Measurements from ENCODE around the gene SHC2.
"Not testable (repeated sequence)": the region's sequence is repeated elsewhere in the genome, so short reads cannot be mapped to it uniquely, and the experiment has no call there.

The SHC2 gene

DNA sequence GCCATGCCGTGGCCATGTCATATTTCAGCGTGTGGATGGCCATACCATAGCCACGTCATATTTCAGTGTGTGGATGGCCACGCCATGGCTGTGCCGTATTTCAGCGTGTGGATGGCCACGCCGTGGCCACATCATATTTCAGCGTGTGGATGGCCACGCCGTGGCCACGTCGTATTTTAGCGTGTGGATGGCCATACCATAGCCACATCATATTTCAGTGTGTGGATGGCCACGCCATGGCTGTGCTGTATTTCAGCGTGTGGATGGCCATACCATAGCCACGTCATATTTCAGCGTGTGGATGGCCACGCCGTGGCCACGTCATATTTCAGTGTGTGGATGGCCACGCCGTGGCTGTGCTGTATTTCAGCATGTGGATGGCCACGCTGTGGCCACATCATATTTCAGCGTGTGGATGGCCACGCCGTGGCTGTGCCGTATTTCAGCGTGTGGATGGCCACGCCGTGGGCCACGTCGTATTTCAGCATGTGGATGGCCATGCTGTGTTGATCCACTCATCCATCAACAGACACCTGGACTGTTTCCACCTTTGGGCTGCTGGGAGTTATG lies 9.8 kb downstream of the SHC2 start:
- DNase-seq (ENCODE audit: low read depth in 2 of 2), result not testable (repeated sequence)

DNA sequence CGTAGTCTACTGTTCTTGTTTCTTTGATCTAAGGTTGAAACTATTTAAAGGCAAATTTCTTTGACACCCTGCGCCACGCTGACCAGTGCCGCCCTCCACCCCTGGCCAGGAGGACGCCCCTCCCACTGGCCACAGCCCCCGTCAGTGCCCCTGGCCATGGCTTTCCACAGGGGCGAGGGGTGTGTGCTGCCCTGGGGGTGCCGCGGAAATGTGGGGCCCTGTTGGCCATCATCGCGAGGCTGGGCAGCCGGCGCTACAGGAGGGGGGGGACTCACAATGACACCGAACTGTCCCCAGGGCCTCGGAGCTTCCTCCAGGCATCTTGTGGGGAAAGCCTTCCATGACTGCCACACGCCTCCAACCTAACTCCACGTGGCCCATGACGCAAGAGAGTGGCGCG lies 10.9 kb downstream of the SHC2 start:
- no peak for DNase-seq (ENCODE audit: low read depth in 2 of 2)

DNA sequence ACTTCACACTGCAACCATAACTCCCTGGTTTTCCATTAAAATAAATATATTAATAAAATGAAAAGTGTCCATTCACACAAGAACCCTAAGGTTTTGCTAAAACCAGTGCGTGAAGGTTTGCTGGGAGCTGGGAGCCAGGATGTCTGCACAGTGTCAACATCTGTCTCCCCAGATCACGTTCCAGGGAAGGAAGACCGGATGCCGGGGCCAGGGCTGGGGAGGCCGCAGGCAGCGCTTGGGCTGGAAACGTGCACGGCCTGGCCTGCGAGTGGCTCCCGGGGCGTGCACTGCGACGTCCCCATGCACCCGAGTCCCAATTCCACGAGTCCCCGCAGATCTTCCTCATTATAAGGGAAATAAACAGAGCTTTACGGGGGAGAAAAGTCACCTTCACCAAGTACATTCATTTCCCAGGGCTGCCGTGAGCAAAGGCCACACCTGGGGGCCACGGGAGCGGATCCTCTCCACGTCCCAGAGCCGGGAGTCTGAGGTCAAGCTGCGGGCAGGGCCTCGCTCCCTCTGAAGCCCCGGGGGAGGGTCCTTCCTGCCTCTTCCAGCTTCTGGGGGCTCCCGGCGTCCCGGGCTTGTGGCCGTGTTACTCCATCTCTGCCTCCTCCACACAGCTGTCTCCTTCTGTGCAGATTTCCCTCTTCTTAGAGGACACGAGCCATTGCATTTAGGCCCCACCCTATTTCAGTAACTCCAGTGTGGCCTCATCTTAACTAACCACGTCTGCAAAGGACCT lies 12.8 kb downstream of the SHC2 start:
- no peak for DNase-seq (ENCODE audit: low read depth in 2 of 2)

DNA sequence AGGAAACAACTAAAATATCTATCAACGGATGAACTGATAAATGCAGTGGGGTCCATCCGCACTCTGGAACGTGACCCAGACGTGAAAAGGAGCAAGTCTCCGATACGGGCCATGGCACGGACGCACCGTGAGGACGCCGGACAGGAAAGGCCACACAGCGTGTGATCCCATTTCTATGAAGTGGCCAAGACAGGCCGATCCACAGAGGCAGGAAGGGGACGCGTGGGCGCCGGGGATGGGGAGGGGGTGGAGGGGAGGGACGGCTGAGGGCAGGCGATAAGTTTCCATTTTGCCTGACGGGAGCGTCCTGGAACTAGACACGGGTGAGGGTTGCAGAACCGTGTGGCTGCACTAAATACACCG lies 13.8 kb downstream of the SHC2 start:
- DNase-seq (ENCODE audit: low read depth in 2 of 2), result no peak

DNA sequence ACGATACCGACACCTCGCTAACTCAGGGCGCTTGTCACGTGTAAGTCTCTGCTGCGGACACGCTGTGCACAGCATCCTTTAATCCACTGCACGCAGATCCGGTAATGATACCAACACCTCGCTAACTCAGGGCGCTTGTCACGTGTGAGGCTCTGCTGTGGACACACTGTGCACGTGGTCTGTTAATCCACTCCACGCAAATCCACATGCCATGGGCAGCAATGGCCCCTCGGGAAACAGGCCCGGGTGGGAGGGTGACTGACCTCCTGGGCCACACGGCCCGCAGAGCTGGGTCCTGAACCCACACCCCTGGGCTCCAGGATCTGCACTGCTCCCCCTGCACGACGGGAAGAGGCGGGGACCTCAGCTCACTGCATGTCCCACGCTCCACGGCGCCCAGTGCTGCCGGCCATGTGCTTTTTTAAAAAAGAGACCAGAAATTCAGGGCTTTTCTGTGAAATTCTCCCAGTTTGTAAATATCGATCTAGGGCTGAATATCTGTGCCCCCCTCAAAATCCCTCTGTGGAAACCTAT lies 16.1 kb downstream of the SHC2 start:
- DNase-seq (ENCODE audit: low read depth in 2 of 2), result no peak

DNA sequence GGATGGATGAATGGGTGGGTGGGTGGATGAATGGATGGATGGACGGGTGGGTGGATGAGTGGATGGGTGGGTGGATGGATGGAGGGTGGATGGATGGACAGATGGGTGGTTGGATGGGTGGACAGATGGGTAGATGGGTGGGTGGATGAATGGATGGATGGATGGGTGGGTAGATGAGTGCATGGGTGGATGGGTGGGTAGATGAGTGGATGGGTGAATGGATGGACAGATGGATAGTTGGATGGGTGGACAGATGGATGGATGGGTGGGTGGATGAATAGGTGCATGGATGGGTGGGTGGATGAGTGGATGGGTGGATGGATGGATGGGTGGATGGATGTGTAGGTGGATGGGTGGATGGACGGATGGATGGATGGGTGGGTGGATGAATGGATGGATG lies 17.8 kb downstream of the SHC2 start:
- no peak for DNase-seq (ENCODE audit: low read depth in 2 of 2)

DNA sequence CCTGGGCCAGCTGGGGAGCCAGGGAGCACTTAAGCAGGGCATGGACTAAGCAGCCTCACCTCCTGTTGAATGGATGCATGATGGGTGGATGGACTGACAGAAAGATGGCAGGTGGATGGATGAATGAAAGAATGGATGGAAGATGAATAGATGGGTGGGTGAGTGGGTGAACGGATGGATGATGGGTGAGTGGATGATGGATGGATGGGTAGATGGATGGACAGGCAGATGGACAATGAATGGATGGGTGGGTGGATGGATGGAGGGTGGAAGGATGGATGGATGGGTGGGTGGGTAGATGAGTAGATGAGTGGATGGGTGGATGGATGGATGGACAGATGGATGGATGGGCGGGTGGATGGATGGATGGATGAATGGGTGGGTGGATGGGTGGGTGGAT lies 18.7 kb downstream of the SHC2 start:
- DNase-seq (ENCODE audit: low read depth in 2 of 2), result no peak

DNA sequence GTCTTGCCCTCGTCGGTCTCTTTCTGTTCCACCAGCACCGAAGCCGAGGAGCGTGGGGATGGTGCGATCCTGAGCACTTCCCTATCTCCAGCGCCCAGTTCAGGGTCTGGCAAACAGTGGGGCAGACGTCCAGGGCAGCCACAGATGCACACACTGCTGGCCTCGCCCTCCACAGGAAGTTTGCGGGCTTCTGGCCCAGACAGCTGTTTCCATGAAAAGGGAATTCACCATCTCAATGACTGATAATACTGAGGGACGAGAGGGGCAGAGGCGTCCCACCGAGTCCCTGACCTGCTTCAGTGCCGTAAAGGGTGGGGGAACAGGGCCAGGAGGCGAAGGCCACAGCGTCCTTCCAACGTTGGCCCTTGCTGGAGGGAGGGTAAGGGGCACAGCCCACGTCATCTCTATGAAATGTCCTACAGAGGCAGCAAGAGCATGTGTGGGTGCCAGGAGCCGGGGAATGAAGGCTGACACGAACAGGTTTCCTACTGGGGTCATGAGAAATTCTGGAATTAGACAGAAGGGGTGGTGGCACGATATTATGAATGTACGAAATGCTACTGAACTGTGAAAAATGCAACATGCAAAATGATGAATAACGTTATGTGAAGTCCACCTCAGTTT lies 19.5 kb downstream of the SHC2 start:
- no peak for DNase-seq (ENCODE audit: low read depth in 2 of 2)

DNA sequence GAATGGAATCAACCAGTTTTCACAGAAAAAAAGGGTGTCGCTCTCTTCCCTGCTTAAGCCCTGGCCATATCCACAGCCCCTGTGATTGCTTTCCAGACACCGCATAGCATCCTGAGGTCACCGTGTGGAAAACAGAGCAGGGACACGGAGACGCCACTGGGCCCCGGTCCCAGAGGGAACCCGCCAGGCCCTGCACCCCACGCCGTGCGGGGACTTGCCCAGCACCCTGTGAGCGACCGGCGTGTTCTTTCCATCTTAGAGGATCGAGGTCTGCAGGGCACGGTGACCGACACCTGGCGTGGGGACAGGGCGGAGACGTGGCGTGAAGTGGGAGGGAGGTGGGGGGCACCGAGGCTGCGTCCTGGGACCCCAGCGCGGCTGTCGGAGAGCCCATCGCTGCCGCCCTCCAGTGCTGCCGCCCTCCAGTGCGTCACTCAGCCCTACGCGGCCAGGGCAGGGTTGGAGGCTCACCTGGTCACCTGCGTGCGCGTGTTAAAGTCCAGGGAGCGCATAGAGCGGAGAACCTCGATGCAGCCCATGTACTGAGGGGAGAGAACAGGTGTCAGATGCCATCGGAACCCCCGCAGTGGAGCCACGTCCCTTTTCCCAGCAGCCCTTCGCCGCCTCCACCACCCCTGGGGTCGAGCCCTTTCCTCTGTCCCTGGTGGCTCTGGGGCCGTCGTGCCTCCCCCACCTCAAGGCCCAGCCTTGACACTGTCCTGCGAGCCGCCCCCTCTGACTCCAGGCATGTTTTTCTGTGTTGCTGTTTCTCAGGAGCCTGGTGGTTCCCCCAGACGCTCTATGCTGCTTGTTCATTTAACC lies 20.2 kb downstream of the SHC2 start:
- DNase-seq (ENCODE audit: low read depth in 2 of 2), result no peak

DNA sequence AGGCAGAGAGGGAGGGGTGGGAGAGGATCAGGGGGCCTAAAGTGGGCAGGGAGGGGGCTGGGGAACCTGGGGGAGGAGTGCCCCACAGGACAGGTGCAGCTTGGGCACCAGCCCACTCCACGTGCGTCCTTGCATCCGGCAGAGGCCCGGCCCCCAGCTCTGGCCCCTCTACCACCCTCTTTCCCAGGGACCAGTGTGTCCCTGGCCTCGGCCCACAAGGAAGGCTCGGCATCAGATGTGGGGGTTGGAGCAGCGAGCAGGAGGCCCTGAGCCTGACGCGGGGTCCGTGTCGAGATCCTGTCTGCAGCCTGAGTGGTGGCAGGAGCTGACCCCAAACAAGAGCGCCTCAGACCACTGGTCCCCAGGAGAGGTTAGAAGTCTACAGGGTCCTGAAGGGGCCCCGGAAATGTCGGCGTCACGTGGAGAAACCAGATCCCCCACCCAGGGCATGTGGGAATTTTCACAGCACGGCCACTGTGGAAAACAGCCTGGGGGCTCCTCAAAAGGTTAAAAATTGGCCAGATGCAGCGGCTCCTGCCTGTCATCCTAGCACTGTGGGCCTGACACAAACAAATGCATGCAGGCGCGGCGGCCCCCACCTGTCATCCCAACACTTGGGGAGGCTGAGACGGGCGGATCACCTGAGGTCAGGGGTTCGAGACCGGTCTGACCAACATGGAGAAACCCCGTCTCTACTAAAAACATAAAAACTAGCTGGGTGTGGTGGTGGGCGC lies 21.5 kb downstream of the SHC2 start:
- no peak for DNase-seq (ENCODE audit: low read depth in 2 of 2)

DNA sequence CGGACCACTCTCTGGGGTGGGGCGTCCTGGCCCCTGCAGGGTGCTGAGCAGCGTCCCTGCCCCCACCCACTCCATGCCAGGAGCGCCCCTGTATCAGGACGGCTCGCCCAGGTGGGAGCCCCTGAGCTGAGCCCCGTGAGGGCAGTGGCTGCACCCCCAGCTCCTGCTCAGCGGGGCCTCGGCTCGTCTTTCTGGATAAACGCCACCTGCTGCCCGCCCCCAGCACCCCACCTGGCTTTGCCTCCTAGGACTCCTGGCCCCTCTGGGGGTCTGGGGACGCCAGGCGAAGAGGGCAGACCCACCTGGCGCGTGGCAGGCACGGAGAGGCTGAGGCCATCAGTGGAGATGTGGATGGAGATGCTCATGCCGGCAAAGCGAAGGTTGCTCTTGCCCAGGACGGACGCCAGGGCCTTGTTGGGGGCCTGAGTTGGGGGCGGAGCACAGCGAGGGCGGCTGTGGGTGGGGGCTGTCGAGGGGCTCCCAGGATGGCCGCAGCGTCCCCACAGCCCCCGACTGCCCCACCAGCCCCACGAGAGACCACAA lies 22.3 kb downstream of the SHC2 start:
- DNase-seq (ENCODE audit: low read depth in 2 of 2), result no peak

DNA sequence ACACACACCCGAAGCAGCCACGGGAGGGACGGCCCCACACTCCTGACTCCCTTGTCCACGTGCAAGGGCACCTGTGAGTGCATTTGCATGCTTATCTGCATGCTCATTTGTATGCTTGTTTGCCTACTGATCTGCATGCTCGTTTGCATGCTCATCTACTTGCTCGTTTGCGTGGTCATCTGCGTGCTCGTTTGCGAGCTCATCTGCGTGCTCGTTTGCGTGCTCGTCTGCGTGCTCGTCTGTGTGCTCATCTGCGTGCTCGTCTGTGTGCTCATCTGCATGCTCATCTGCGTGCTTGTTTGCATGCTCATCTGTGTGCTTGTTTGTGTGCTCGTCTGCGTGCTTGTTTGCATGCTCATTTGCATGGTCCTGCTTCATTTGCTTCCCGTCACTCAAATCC lies 23.8 kb downstream of the SHC2 start:
- DNase-seq (ENCODE audit: low read depth in 2 of 2), result no peak

DNA sequence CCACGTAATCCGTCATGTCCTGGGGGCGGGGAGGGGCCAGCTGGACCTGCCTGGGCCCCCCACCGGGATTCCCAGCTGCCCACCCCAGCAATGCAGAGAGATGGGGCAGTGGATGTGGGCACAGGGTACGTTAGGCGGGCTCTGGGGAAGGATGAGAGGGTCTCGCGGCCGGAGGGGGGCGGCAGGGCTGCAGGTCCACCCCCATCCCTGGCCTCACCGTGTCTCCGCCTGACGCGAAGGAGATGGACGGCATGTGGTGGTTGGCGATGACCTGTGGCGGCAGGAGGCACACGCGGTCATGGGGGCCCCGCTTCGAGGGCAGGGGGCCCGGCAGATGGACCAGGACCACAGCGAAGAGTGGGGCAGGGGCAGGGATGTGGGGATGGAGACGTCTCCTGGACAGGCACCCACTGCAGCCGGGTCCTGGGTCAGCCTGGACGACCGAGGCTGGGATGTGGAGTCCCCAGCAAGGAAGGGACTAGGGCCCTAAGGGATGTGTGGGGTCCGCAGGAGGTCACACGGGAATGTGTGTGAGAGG lies 24.4 kb downstream of the SHC2 start:
- DNase-seq (ENCODE audit: low read depth in 2 of 2), result no peak

DNA sequence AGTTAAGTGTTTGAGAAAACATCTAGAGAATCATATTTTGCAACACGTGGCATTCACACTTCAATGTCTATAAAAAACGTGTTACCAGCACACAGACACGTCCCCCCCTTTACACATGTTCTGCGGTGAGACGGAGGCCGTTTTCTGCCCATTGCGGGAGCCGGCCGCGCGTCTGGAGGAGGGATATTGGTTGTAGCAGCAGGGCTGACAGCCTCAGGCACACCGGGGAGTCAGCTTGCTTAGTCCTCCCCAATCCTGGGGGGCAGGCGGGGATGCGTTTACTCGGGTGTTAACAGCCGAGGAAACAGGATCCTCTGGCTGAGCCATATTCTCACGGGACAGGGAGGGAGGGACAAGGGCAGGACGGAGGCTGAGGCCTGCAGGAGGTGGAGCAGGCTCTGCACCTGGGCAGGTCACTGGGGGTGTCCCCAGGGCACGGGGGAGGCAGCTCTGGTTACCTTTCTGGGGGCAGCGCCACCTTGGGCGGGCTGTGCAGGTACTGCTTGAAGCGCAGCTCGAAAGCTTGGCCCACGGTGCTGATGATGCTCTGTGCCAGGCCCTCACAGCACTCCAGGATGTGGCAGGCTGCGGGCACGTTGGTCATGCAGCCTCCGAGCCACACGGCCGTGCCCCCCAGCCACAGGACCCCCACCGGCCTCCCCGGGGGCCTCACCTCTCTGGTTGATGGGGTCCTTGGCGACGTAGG lies 25.0 kb downstream of the SHC2 start:
- DNase-seq (ENCODE audit: low read depth in 2 of 2), result no peak

DNA sequence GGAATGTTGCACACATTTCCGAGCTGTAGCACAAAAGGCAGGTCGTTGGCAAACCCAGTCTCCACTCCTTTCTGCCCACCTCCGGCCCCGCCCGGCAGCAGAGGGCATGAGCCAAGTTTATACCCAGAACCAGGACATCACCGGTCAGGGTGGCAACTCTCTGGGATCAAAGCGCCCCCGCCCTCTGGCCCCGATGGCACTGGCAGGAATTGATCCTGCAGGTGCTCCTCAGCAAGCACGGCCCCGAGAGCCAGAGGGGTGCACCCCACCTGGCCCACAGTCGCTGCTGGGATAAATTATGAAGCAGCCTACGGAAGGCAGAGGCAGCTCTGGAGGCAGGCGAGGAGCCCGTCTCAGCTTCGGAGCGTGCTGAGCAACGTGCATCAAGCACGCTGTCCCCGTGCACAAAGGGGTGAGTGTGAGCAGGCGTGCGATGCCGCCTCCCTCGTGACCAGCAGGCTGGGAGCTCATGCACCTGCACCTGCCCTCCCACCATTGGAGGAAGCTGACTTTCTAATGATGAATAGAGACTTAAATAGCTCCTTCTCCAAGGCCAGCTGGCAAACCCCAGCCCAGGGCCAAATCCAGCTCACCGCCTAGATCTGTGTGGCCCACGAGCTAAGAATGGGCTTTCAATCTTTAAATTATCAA lies 25.7 kb downstream of the SHC2 start:
- DNase-seq (ENCODE audit: low read depth in 2 of 2), result no peak

DNA sequence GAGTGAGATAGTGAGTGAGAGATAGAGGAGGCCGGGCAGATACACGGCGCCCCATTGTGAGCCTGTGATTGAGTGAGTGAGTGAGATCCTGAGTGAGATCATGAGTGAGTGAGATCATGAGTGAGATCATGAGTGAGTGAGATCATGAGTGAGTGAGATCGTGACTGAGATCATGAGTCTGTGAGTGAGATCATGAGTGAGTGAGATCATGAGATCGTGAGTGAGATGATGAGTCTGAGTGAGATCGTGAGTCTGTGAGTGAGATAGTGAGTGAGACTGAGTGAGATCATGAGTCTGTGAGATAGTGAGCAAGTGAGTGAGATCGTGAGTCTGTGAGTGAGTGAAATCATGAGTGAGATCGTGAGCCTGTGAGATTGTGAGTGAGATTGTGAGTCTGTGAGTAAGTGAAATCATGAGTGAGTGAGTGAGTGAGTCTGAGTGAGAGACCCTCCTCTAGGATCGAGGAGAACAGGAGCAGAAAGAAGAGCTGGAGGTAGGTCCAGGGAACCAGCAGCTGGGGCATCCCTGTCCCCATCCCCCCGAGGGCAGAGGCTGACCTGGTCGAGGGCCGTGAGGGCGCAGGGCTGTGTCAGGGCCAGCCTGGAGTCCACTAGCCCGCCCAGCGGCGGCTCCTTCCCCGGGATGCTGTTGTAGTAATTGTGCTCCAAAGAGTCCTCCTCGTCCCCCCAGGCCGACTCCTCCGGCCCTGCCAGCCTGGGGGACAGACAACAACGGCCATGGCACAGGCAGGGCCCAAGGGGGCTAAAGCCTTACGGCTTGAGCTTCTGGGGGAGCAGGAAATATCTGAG lies 26.5 kb downstream of the SHC2 start:
- no peak for DNase-seq (ENCODE audit: low read depth in 2 of 2)

DNA sequence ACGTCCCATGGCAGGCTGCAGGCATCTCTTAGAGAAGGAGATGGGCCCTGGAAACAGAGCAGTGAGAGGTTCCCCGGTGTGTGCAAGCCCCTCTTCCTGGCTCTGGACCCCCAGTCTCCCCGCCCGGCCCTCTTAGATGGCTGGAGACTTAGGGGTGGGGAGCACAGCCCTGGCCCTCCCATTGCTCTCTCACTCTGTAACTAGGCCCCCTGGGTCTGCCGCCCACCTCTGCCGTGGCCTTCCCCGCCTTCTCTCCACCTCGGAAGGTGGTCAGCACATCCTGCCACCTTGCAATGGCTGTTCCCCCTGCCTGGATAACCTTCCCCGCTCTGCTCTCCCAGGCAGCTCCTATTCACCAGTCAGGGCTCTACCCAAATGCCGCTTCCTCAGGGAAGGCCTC lies 30.1 kb downstream of the SHC2 start:
- no peak for DNase-seq (ENCODE audit: low read depth in 2 of 2)

DNA sequence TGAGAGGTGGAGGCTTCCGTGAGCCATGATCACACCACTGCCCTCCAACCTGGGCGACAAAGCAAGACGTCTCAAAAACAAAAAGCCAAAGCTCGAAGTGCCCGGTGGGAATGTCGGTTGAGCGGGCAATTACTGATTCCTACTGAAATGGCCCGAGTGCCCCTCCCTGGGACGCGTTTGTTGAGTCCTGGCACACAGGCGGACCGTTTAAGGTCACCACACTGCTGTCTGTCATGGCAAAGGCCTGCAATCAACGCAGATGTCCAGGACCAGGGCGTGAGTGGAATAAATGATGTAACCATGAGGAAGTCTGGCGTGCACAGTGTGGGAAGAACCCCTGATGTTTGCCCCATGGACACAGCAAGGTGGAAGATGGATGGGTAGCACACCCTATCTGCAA lies 32.7 kb downstream of the SHC2 start:
- no peak for DNase-seq (ENCODE audit: low read depth in 2 of 2)

DNA sequence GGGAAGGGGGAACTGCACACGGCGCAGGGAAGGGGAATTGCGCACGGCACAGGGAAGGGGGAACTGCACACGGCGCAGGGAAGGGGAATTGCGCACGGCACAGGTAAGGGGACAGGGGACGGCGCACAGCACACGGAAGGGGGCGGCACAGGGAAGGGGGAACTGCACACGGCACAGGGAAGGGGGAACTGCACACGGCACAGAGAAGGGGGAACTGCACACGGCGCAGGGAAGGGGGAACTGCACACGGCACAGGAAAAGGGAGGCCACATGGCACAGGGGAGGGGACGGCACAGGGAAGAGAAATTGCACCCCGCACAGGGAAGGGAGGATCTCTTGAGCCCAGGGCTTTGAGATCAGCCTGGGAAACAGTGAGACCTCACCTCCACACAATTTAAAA lies 33.2 kb downstream of the SHC2 start:
- DNase-seq (ENCODE audit: low read depth in 2 of 2), result not testable (repeated sequence)

Data from stimulated activated CD8-positive, alpha-beta memory T cell treated with anti-CD3 and anti-CD28 coated beads, Interleukin-7, amount 100 ng/mL, for 4 hours (primary cell).